SK-N-SH (cell line): ENCODE measurements around the gene MRPS22. TPM values are rescaled to one million over a fixed set of nuclear protein-coding genes. Genes with fewer than 3 reads are reported as not detected.

Source experiments
- CTCF ChIA-PET: fragments of 300-600, 350-600 bp; formaldehyde crosslinking; extraction: SDS; loops from one replicate; lab custom pipeline; 2021; lab: Yijun Ruan, JAX
- POLR2A ChIA-PET: fragments of 350-600 bp; sonication (Branson Sonifier 250); formaldehyde crosslinking; extraction: SDS; loops from one replicate; lab custom pipeline; 2020; ENCODE audit warnings: antibody characterized with exemption, inconsistent platforms; lab: Yijun Ruan, JAX
- DNase-seq: peaks from one replicate; pipeline ENCODE4 v3.0.0; 2012
- H2AFZ ChIP-seq: fragments of 200-600 bp; sonication (generic); 2 replicates; pipeline ENCODE4 v1.8.1; 2016; ENCODE audit warnings: antibody characterized with exemption, mild to moderate bottlenecking, low read depth
- H3F3A ChIP-seq: fragments of 200-600 bp; sonication (generic); replicated peaks from 2 replicates; pipeline ENCODE3; 2016; ENCODE audit warnings: antibody characterized with exemption, mild to moderate bottlenecking; ENCODE audit not compliant: insufficient read depth
- H3K27ac ChIP-seq, 2 experiments: fragments of 200-500 bp in 1 of 2; fragments of 200-600 bp in 1 of 2; sonication (Bioruptor generic) in 1 of 2; sonication (generic), shearing (Covaris generic) in 1 of 2; 2 replicates each; pipeline versions ENCODE4 v1.5.1 to v1.6.1; 2014 to 2016; ENCODE audit warnings: low read depth in 2 of 2, inconsistent platforms in 1 of 2, low read length in 1 of 2, mild to moderate bottlenecking in 1 of 2, mixed read lengths in 1 of 2
- H3K27me3 ChIP-seq: fragments of 200-600 bp; sonication (generic), shearing (Covaris generic); 2 replicates; pipeline ENCODE4 v1.6.1; 2016; ENCODE audit warnings: mixed run types; ENCODE audit not compliant: insufficient read depth
- H3K36me3 ChIP-seq, 2 experiments: fragments of 200-500 bp in 1 of 2; fragments of 200-600 bp in 1 of 2; sonication (Bioruptor generic) in 1 of 2; sonication (generic) in 1 of 2; replicated peaks in 1 of 2; 2 replicates each; pipeline versions ENCODE3 to v1.5.1; 2014 to 2016; ENCODE audit warnings: low read length in 1 of 2, mild to moderate bottlenecking in 1 of 2; ENCODE audit not compliant: insufficient read depth in 2 of 2, control insufficient read depth in 1 of 2
- H3K4me1 ChIP-seq, 2 experiments: fragments of 200-500 bp in 1 of 2; fragments of 200-600 bp in 1 of 2; sonication (Bioruptor generic) in 1 of 2; sonication (generic), shearing (Covaris generic) in 1 of 2; 2 replicates each; pipeline versions ENCODE4 v1.5.1 to v1.6.1; 2014 to 2016; ENCODE audit warnings: low read depth in 1 of 2, low read length in 1 of 2, mixed run types in 1 of 2; ENCODE audit not compliant: insufficient read depth in 2 of 2, control insufficient read depth in 1 of 2
- H3K4me2 ChIP-seq: fragments of 200-600 bp; sonication (generic), shearing (Covaris generic); 2 replicates; pipeline ENCODE4 v1.6.1; 2017; ENCODE audit warnings: mixed run types
- H3K4me3 ChIP-seq, 2 experiments: fragments of 200-500 bp in 1 of 2; fragments of 200-600 bp in 1 of 2; sonication (Bioruptor generic) in 1 of 2; sonication (generic), shearing (Covaris generic) in 1 of 2; 2 replicates each; pipeline versions ENCODE4 v1.5.1 to v1.8.1; 2014 to 2016; ENCODE audit warnings: low read depth in 2 of 2, inconsistent platforms in 1 of 2, low read length in 1 of 2, mild to moderate bottlenecking in 1 of 2, mixed read lengths in 1 of 2, moderate library complexity in 1 of 2
- H3K79me2 ChIP-seq: fragments of 200-600 bp; sonication (generic); 2 replicates; pipeline ENCODE4 v1.8.1; 2017; ENCODE audit warnings: mild to moderate bottlenecking; ENCODE audit not compliant: insufficient read depth
- H3K9ac ChIP-seq: fragments of 200-600 bp; sonication (generic); 2 replicates; pipeline ENCODE4 v1.6.1; 2017; ENCODE audit warnings: mixed run types
- H3K9me2 ChIP-seq: fragments of 200-600 bp; sonication (generic); 2 replicates; pipeline ENCODE4 v1.6.1; 2017; ENCODE audit warnings: mixed run types
- H3K9me3 ChIP-seq: fragments of 200-600 bp; sonication (generic); 2 replicates; pipeline ENCODE4 v1.6.1; 2017; ENCODE audit warnings: mixed run types, mild to moderate bottlenecking, moderate library complexity
- H4K20me1 ChIP-seq: fragments of 200-600 bp; sonication (generic); 2 replicates; pipeline ENCODE4 v1.6.1; 2017; ENCODE audit warnings: mild to moderate bottlenecking, mixed run types; ENCODE audit not compliant: insufficient read depth
- EZH2phosphoT487 ChIP-seq: fragments of 200-600 bp; sonication (generic); IDR thresholded peaks from 2 replicates; pipeline ENCODE4 v1.6.1; 2017; ENCODE audit warnings: low read depth, mixed run types, mild to moderate bottlenecking, antibody characterized with exemption, moderate library complexity, borderline replicate concordance
- FOXM1 ChIP-seq: IDR thresholded peaks from 2 replicates; pipeline ENCODE4 v1.4.0; 2012; ENCODE audit warnings: low read depth, mild to moderate bottlenecking
- GABPA ChIP-seq: IDR thresholded peaks from 2 replicates; pipeline ENCODE4 v1.4.0; 2012; ENCODE audit warnings: low read depth, mild to moderate bottlenecking
- POLR2AphosphoS5 ChIP-seq: IDR thresholded peaks from 2 replicates; pipeline ENCODE4 v1.6.1; 2012; ENCODE audit warnings: low read depth, low read length
- RAD21 ChIP-seq: IDR thresholded peaks from 2 replicates; pipeline ENCODE4 v1.6.1; 2012; ENCODE audit warnings: mild to moderate bottlenecking, low read length
- RXRA ChIP-seq: IDR thresholded peaks from 2 replicates; pipeline ENCODE4 v1.4.0; 2012; ENCODE audit warnings: low read depth, mild to moderate bottlenecking, borderline replicate concordance
- SIN3A ChIP-seq: IDR thresholded peaks from 2 replicates; pipeline ENCODE4 v1.6.1; 2012; ENCODE audit warnings: low read depth, mild to moderate bottlenecking, low read length, moderate library complexity, borderline replicate concordance
- TEAD4 ChIP-seq: IDR thresholded peaks from 2 replicates; pipeline ENCODE4 v1.4.0; 2012; ENCODE audit warnings: mild to moderate bottlenecking, borderline replicate concordance; ENCODE audit not compliant: insufficient read depth
- polyA plus RNA-seq, 3 experiments: library from polyadenylated mRNA; depleted of rRNA; stranded (reverse); fragments of >200 nt; gene quantifications; 2 replicates each; pipeline ENCODE4 v1.2.3, GENCODE V29; 2012
- TF ChIP-seq, protein P1 (sequence below): IDR thresholded peaks from 2 replicates; pipeline ENCODE4 v1.4.0; 2012; ENCODE audit warnings: low read depth, borderline replicate concordance
- TF ChIP-seq, protein P2 (sequence below): fragments of 150-350 bp; IDR thresholded peaks from 2 replicates; pipeline ENCODE4 v1.6.1; 2016; ENCODE audit warnings: mild to moderate bottlenecking, low read depth, low read length
- TF ChIP-seq, protein P3 (sequence below): IDR thresholded peaks from 2 replicates; pipeline ENCODE4 v1.6.1; 2012; ENCODE audit warnings: mild to moderate bottlenecking, low read depth, low read length, moderate library complexity
- TF ChIP-seq, protein P4 (sequence below): fragments of 150-350 bp; IDR thresholded peaks from 2 replicates; pipeline ENCODE4 v1.6.1; 2017; ENCODE audit warnings: antibody characterized with exemption, low read length, low read depth, borderline replicate concordance
- TF ChIP-seq, protein P5 (sequence below): IDR thresholded peaks from 2 replicates; pipeline ENCODE4 v1.4.0; 2012; ENCODE audit warnings: low read depth, borderline replicate concordance

The MRPS22 gene
- polyA plus RNA-seq, 1 of the 3 experiments (the other 2 are of a cell fraction): 50.6 TPM

DNA sequence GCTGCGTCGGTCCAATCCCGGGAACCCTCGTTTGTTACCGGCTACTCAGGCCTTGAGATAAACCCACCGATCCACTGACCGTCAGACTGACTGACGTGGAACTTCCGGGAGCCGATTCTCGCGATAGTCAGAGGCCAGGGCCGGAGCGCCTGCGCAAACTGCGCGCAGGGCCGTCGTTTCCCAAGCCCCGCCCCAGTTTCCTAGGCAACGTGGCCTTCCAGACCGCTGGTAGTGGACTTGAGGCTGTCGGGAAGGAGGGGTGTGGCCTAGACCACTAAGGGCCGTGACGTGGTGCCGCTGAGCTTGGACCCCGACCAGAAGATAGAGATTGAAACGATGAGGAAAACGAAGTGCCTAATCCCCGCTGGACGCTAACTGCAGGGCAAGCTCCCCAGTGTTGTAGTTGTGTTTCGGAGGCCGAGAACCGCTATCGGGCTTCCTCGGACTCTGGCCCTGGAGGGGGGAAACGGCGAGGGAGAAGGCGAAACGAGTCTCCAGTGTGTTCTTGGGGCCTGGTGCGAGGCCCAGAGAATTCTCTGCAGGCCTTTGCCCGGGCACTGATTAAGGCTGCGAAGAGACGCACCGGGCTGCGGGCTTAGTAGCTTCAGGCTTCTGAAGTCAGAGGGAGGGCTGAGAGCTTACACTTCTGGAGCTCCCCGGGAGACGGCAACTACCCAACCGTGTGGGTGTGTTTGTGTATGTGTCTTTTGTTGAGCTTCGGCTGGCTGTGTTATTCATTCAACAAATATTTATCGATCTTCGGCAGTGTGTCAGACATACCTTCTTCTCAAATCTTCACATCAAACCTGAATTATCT is 45.9 kb downstream of the MRPS22 start, which contains the start of gene COPB2 (continued):
- TF ChIP-seq, protein P1, sequence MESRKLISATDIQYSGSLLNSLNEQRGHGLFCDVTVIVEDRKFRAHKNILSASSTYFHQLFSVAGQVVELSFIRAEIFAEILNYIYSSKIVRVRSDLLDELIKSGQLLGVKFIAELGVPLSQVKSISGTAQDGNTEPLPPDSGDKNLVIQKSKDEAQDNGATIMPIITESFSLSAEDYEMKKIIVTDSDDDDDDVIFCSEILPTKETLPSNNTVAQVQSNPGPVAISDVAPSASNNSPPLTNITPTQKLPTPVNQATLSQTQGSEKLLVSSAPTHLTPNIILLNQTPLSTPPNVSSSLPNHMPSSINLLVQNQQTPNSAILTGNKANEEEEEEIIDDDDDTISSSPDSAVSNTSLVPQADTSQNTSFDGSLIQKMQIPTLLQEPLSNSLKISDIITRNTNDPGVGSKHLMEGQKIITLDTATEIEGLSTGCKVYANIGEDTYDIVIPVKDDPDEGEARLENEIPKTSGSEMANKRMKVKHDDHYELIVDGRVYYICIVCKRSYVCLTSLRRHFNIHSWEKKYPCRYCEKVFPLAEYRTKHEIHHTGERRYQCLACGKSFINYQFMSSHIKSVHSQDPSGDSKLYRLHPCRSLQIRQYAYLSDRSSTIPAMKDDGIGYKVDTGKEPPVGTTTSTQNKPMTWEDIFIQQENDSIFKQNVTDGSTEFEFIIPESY: peak; percentile 98

DNA sequence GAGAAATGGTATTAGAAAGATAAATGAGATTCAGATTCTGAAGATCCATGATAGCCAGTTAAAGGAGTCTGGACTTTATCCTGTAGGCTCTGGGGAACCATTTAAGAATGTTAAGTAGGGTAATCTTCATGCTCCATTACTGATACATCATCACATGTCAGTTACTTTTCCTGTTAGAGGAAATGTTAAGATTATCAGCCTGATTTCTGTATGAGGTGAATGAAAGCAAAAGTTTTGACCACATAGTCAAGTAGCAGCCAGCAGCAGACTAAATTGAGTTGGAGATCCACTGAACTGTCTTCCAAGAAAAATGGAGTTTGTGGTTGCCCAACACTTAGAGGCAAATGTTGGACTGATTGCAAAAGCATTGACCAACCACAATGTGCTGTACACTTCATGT is 50.3 kb downstream of the MRPS22 start:
- POLR2A ChIA-PET: no interaction called here
- TF ChIP-seq, protein P2, sequence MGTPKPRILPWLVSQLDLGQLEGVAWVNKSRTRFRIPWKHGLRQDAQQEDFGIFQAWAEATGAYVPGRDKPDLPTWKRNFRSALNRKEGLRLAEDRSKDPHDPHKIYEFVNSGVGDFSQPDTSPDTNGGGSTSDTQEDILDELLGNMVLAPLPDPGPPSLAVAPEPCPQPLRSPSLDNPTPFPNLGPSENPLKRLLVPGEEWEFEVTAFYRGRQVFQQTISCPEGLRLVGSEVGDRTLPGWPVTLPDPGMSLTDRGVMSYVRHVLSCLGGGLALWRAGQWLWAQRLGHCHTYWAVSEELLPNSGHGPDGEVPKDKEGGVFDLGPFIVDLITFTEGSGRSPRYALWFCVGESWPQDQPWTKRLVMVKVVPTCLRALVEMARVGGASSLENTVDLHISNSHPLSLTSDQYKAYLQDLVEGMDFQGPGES: no peak
- no peak for TF ChIP-seq FOXM1
- no peak for TF ChIP-seq RAD21
- no peak for TF ChIP-seq GABPA
- TF ChIP-seq, protein P1: no peak
- no peak for TF ChIP-seq TEAD4
- TF ChIP-seq, protein P3, sequence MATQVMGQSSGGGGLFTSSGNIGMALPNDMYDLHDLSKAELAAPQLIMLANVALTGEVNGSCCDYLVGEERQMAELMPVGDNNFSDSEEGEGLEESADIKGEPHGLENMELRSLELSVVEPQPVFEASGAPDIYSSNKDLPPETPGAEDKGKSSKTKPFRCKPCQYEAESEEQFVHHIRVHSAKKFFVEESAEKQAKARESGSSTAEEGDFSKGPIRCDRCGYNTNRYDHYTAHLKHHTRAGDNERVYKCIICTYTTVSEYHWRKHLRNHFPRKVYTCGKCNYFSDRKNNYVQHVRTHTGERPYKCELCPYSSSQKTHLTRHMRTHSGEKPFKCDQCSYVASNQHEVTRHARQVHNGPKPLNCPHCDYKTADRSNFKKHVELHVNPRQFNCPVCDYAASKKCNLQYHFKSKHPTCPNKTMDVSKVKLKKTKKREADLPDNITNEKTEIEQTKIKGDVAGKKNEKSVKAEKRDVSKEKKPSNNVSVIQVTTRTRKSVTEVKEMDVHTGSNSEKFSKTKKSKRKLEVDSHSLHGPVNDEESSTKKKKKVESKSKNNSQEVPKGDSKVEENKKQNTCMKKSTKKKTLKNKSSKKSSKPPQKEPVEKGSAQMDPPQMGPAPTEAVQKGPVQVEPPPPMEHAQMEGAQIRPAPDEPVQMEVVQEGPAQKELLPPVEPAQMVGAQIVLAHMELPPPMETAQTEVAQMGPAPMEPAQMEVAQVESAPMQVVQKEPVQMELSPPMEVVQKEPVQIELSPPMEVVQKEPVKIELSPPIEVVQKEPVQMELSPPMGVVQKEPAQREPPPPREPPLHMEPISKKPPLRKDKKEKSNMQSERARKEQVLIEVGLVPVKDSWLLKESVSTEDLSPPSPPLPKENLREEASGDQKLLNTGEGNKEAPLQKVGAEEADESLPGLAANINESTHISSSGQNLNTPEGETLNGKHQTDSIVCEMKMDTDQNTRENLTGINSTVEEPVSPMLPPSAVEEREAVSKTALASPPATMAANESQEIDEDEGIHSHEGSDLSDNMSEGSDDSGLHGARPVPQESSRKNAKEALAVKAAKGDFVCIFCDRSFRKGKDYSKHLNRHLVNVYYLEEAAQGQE: no peak
- TF ChIP-seq, protein P4, sequence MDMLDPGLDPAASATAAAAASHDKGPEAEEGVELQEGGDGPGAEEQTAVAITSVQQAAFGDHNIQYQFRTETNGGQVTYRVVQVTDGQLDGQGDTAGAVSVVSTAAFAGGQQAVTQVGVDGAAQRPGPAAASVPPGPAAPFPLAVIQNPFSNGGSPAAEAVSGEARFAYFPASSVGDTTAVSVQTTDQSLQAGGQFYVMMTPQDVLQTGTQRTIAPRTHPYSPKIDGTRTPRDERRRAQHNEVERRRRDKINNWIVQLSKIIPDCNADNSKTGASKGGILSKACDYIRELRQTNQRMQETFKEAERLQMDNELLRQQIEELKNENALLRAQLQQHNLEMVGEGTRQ: no peak
- no peak for TF ChIP-seq EZH2phosphoT487
- no peak for TF ChIP-seq RXRA
- no peak for TF ChIP-seq SIN3A
- TF ChIP-seq POLR2AphosphoS5: no peak
- TF ChIP-seq, protein P5, sequence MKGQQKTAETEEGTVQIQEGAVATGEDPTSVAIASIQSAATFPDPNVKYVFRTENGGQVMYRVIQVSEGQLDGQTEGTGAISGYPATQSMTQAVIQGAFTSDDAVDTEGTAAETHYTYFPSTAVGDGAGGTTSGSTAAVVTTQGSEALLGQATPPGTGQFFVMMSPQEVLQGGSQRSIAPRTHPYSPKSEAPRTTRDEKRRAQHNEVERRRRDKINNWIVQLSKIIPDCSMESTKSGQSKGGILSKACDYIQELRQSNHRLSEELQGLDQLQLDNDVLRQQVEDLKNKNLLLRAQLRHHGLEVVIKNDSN: no peak
- TF ChIP-seq, all 33 proteins: peak for 0
- CTCF ChIA-PET: no interaction called here

More for the DNA sequence above, 50.3 kb downstream of the MRPS22 start:
- Histone ChIP-seq H3K9ac (no peak overlapping the region), H3K9me3 (no peaks in the 10 kb centered on the region), H4K20me1 (no peaks in the 10 kb centered on the region), H3K27ac (no peak overlapping the region), H3K4me3 (no peak overlapping the region), H3K27me3 (no peaks in the 10 kb centered on the region), H3K9me2 (no peaks in the 10 kb centered on the region), H2AFZ (no peak overlapping the region), H3K4me2 (no peak overlapping the region), H3F3A (peaks cover 8% of the 10 kb centered on the region), H3K36me3 (no peaks in the 10 kb centered on the region), H3K4me1 (peaks cover 4 to 7% of the 10 kb centered on the region in 2 experiments; a peak in 2 of 4 replicates), H3K79me2 (peaks cover 25% of the 10 kb centered on the region)
- no peak for DNase-seq
